ENCODE data around the gene PLXNA4. TPM values are rescaled to one million over a fixed set of nuclear protein-coding genes. Genes with fewer than 3 reads are reported as not detected.

Gene PLXNA4
- total RNA-seq, 1 experiment from 2014 or later, result not detected

- ChIA-PET RAD21 (ENCODE audit: low non-redundant PET in 1 of 2, low total read pairs in 2 of 2, uncharacterized antibody in 2 of 2, unreplicated experiment in 2 of 2) (no interaction called here), POLR2A (no interaction called here), CTCF (no interaction called here)
- H2AFZ ChIP-seq (ENCODE audit: low read depth, low read length, poor library complexity, severe bottlenecking), result no peak overlapping the region
- no peaks in the 10 kb centered on the region for H3K79me2 ChIP-seq (ENCODE audit: insufficient read depth, low read length)
- H3K9me3 ChIP-seq (ENCODE audit: control insufficient read depth in 1 of 2, insufficient read depth in 1 of 2, low read depth in 1 of 2, low read length in 2 of 2), result no peaks in the 10 kb centered on the region
- no TSS peak for BruUV-seq (replicated peaks)
- peaks cover 16% of the 10 kb centered on the region for H3K27me3 ChIP-seq (ENCODE audit: insufficient read depth, low read length)
- H3K9ac ChIP-seq (ENCODE audit: low read length), result no peak overlapping the region
- ATAC-seq (no peak), DNase-seq (ENCODE audit: low read depth, low spot score) (no peak)
- intact Hi-C loops (cut with micrococcal nuclease), result no loop called here
- no peak overlapping the region for H3K4me2 ChIP-seq (ENCODE audit: low read length)
- no peaks in the 10 kb centered on the region for H3K36me3 ChIP-seq (ENCODE audit: control insufficient read depth in 1 of 2, insufficient read depth in 2 of 2, low read length in 2 of 2)
- H3K4me3 ChIP-seq (replicated peaks in 1 of 2; ENCODE audit: low read depth in 1 of 2, low read length in 2 of 2), result no peak overlapping the region
- TF ChIP-seq MAX (IDR thresholded peaks at IDR 0.05), result no peak
- no peak for TF ChIP-seq ELF1 (IDR thresholded peaks at IDR 0.05; ENCODE audit: borderline replicate concordance, low read depth)
- TF ChIP-seq ATF3 (IDR thresholded peaks at IDR 0.05), result no peak
- TF ChIP-seq ZNF274 (IDR thresholded peaks at IDR 0.05; ENCODE audit: low read depth, low read length), result no peak
- no peak for TF ChIP-seq EZH2phosphoT487 (IDR thresholded peaks at IDR 0.05; ENCODE audit: borderline replicate concordance)
- TF ChIP-seq FOSL1 (IDR thresholded peaks at IDR 0.05; ENCODE audit: low read depth), result no peak
- TF ChIP-seq CBX3 (IDR thresholded peaks at IDR 0.05; ENCODE audit: low read depth), result no peak
- TF ChIP-seq SRF (IDR thresholded peaks at IDR 0.05; ENCODE audit: low read depth), result no peak
- TF ChIP-seq ZBTB33 (IDR thresholded peaks at IDR 0.05; ENCODE audit: extremely low read depth, insufficient replicate concordance, low read length), result no peak
- no peak for TF ChIP-seq POLR2AphosphoS5 (IDR thresholded peaks at IDR 0.05; ENCODE audit: low read depth, low read length)
- no peak for TF ChIP-seq SP1 (IDR thresholded peaks at IDR 0.05; ENCODE audit: low read depth)
- TF ChIP-seq YY1 (IDR thresholded peaks at IDR 0.05; ENCODE audit: extremely low read depth, insufficient replicate concordance, low read depth, low read length), result no peak
- TF ChIP-seq EGR1 (IDR thresholded peaks at IDR 0.05; ENCODE audit: low read depth), result no peak
- no peak for TF ChIP-seq RAD21 (IDR thresholded peaks at IDR 0.05; ENCODE audit: low read depth)
- H3K27ac ChIP-seq (ENCODE audit: low read depth, low read length), result no peak overlapping the region
- H4K20me1 ChIP-seq (ENCODE audit: insufficient read depth), result no peaks in the 10 kb centered on the region
- no peaks in the 10 kb centered on the region for H3K9me2 ChIP-seq (ENCODE audit: insufficient read depth)
- H3K4me1 ChIP-seq (ENCODE audit: control insufficient read depth in 1 of 2, insufficient read depth in 2 of 2, low read length in 2 of 2), result no peaks in the 10 kb centered on the region
Observed at GRCh38 chr7:132446260-132446659, 130.0 kb downstream of the PLXNA4 start.
